Coronary artery (tissue), 2 donors: ENCODE measurements around the gene SENP1.

Experiments used
- DNase-seq: peaks from one replicate; pipeline ENCODE4 v3.0.0-alpha.2; 2017; ENCODE audit warnings: low spot score
- H3K27ac ChIP-seq, 2 donors: fragments of 200-600 bp; sonication (generic); one replicate each; pipeline ENCODE4 v1.5.1; 2016 to 2019
- H3K4me3 ChIP-seq: fragments of 200-600 bp; sonication (generic); 2 replicates; pipeline ENCODE4 v1.5.1; 2016; ENCODE audit warnings: mild to moderate bottlenecking, moderate library complexity
- CTCF ChIP-seq: fragments of 200-600 bp; sonication (generic); IDR thresholded peaks from one replicate; pipeline ENCODE4 v1.5.1; 2019; ENCODE audit warnings: antibody characterized with exemption

SENP1 gene

GRCh38 chr12:48092611-48093010, 13.3 kb downstream of the SENP1 start:
- Histone ChIP-seq H3K27ac (no peak overlapping the region), H3K4me3 (no peak overlapping the region)
- no peak for DNase-seq
- TF ChIP-seq CTCF, result no peak

- no peak for TF ChIP-seq CTCF
- no peak for DNase-seq
- H3K27ac ChIP-seq, result no peak overlapping the region
- H3K4me3 ChIP-seq, result no peak overlapping the region
Observed at GRCh38 chr12:48086327-48086726, 19.6 kb downstream of the SENP1 start.

GRCh38 chr12:48084841-48085460, 20.9 kb downstream of the SENP1 start:
- Histone ChIP-seq H3K27ac (no peak overlapping the region), H3K4me3 (no peak overlapping the region)
- no peak for TF ChIP-seq CTCF
- DNase-seq, result no peak

- TF ChIP-seq CTCF, result peak; percentile 23
- Histone ChIP-seq H3K4me3 (no peak overlapping the region), H3K27ac (no peak overlapping the region)
- no peak for DNase-seq
Observed at GRCh38 chr12:48084066-48084465, 21.8 kb downstream of the SENP1 start.

GRCh38 chr12:48080821-48081220, 25.1 kb downstream of the SENP1 start:
- TF ChIP-seq CTCF, result no peak
- no peak for DNase-seq
- Histone ChIP-seq H3K27ac (no peak overlapping the region), H3K4me3 (no peak overlapping the region)

GRCh38 chr12:48080285-48080684, 25.6 kb downstream of the SENP1 start:
- no peak for DNase-seq
- H3K27ac ChIP-seq, result no peak overlapping the region
- no peak overlapping the region for H3K4me3 ChIP-seq
- TF ChIP-seq CTCF, result no peak

- Histone ChIP-seq H3K27ac (no peak overlapping the region), H3K4me3 (no peak overlapping the region)
- TF ChIP-seq CTCF, result no peak
- no peak for DNase-seq
Observed at GRCh38 chr12:48078901-48079300, 27.0 kb downstream of the SENP1 start.
